WERI-Rb-1 (cell line): ENCODE results near the gene LTB.

Experiments used
- DNase-seq: peaks from one replicate; pipeline ENCODE4 v3.0.0-alpha.2; 2020
- H3K27ac ChIP-seq: fragments of 250-450 bp; sonication (Bioruptor Pico); 2 replicates; pipeline ENCODE4 v1.5.1; 2020; ENCODE audit warnings: mild to moderate bottlenecking, moderate library complexity
- H3K27me3 ChIP-seq: fragments of 250-450 bp; sonication (Bioruptor Pico); 2 replicates; pipeline ENCODE4 v1.5.1; 2021; ENCODE audit warnings: mild to moderate bottlenecking, low read depth, moderate library complexity; ENCODE audit not compliant: insufficient read depth, severe bottlenecking
- H3K36me3 ChIP-seq: fragments of 250-450 bp; sonication (Bioruptor Pico); 2 replicates; pipeline ENCODE4 v1.5.1; 2020; ENCODE audit warnings: mild to moderate bottlenecking, moderate library complexity
- H3K4me3 ChIP-seq: 2 replicates; pipeline ENCODE4 v1.5.1; 2011; ENCODE audit warnings: low read depth, mild to moderate bottlenecking, control low read depth, low read length
- H3K9me3 ChIP-seq: fragments of 250-450 bp; sonication (Bioruptor Pico); 2 replicates; pipeline ENCODE4 v1.5.1; 2021; ENCODE audit warnings: mild to moderate bottlenecking, moderate library complexity; ENCODE audit not compliant: severe bottlenecking
- TF ChIP-seq, protein P1 (sequence below): IDR thresholded peaks from 2 replicates; pipeline ENCODE4 v1.5.1; 2011; ENCODE audit warnings: low read depth, mild to moderate bottlenecking, control low read depth, inconsistent platforms, low read length

LTB gene

DNA sequence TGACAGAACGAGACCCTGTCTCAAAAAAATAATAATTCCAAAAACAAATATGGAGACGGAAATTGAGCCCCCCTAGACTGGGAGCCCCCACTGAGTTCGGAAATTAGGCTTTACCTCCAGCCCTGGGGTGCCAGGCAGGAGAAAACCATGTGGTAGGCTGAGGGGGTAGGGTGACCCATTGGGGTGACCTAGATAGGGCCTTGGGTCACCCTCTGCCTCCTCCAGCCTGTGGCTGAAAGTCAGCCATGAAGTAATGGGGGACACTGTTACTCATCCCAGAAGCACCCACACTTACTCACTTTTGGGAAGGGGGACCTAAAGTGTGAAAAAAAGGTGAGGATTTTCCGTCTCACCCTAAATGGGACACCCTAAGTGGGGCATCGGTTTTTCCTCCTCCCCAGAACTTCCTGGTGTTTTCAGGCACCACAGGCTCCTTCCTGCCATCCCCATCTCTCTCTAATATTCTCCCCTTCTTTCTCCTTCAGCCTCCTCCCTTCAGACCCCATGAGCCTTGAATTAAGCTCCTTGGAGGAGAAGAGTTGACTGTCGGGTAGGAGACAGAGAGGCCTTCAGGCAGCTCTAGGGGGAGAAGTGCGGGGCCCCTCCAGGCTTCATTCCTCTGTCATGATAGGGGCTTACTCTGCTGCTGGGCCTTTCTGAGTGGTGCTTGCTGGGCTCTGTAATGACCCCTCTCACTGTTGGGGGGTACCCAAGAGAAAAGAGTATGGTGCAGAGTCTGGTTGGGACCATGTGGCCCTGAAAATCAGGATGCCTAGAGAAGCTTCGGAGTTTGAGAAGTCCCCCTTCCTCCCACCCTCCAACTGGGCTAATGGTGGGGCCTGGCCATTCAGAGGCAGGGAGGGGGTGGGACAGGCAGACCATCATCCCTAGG lies 2.4 kb downstream of the LTB start:
- H3K9me3 ChIP-seq: no peaks in the 10 kb centered on the region
- TF ChIP-seq, protein P1, sequence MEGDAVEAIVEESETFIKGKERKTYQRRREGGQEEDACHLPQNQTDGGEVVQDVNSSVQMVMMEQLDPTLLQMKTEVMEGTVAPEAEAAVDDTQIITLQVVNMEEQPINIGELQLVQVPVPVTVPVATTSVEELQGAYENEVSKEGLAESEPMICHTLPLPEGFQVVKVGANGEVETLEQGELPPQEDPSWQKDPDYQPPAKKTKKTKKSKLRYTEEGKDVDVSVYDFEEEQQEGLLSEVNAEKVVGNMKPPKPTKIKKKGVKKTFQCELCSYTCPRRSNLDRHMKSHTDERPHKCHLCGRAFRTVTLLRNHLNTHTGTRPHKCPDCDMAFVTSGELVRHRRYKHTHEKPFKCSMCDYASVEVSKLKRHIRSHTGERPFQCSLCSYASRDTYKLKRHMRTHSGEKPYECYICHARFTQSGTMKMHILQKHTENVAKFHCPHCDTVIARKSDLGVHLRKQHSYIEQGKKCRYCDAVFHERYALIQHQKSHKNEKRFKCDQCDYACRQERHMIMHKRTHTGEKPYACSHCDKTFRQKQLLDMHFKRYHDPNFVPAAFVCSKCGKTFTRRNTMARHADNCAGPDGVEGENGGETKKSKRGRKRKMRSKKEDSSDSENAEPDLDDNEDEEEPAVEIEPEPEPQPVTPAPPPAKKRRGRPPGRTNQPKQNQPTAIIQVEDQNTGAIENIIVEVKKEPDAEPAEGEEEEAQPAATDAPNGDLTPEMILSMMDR: no peak
- H3K27me3 ChIP-seq: no peaks in the 10 kb centered on the region
- no peak overlapping the region for H3K27ac ChIP-seq
- no peak overlapping the region for H3K4me3 ChIP-seq
- no peaks in the 10 kb centered on the region for H3K36me3 ChIP-seq
- no peak for DNase-seq

DNA sequence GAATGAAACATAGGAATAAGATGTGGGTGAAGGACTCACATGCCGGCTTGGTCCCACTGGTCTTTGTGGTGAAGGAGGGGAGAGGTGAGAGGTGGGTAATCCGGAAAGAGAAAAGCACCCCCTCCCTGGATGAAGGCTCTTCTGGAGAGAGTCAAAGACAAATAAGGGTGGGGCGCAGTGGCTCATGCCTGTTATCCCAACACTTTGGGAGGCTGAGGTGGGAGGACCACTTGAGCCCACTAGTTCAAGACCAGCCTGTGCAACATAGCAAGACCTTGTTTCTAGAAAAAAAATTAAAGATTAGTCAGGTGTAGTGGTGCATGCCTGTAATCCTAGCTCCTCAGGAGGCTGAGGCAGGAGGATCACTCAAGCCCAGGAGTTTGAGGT lies 3.1 kb downstream of the LTB start:
- Histone ChIP-seq H3K9me3 (no peaks in the 10 kb centered on the region), H3K4me3 (no peak overlapping the region), H3K27ac (no peak overlapping the region), H3K36me3 (no peaks in the 10 kb centered on the region), H3K27me3 (no peaks in the 10 kb centered on the region)
- TF ChIP-seq, protein P1: no peak
- DNase-seq: no peak

DNA sequence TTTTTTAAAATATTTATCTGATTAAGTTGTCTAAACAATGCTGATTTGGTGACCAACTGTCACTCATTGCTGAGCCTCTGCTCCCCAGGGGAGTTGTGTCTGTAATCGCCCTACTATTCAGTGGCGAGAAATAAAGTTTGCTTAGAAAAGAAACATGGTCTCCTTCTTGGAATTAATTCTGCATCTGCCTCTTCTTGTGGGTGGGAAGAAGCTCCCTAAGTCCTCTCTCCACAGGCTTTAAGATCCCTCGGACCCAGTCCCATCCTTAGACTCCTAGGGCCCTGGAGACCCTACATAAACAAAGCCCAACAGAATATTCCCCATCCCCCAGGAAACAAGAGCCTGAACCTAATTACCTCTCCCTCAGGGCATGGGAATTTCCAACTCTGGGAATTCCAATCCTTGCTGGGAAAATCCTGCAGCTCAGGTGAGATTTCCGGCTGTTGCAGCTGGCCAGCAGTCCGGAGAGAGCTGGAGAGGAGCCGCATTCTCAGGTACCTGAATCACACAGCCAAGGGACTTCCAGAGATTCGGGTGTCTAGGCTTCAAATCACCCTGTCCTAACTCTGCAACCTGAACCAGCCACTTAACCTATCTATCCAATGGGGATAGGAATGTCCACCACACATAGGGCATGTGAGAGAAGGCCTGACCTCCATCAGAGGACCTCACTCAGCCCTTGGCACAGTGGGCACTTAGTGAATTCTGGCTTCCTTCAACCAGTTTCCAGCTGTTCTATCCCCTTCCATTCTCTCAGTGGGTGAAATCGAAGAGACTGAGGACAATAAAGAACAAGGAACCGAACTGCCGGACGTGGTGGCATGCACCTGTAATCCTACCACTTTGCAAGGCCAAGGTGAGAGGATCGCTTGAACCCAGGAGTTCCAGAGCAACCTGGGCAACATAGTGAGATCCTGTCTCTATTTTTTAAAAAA lies 3.8 kb downstream of the LTB start:
- Histone ChIP-seq H3K27ac (no peak overlapping the region), H3K9me3 (no peaks in the 10 kb centered on the region), H3K36me3 (no peaks in the 10 kb centered on the region), H3K4me3 (no peak overlapping the region), H3K27me3 (no peaks in the 10 kb centered on the region)
- DNase-seq: no peak
- TF ChIP-seq, protein P1: no peak

DNA sequence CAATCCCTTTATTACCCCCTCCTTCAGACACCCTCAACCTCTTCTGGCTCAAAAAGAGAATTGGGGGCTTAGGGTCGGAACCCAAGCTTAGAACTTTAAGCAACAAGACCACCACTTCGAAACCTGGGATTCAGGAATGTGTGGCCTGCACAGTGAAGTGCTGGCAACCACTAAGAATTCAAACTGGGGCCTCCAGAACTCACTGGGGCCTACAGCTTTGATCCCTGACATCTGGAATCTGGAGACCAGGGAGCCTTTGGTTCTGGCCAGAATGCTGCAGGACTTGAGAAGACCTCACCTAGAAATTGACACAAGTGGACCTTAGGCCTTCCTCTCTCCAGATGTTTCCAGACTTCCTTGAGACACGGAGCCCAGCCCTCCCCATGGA lies 4.7 kb downstream of the LTB start:
- TF ChIP-seq, protein P1: no peak
- Histone ChIP-seq H3K36me3 (no peaks in the 10 kb centered on the region), H3K4me3 (no peak overlapping the region), H3K27ac (no peak overlapping the region), H3K27me3 (no peaks in the 10 kb centered on the region), H3K9me3 (no peaks in the 10 kb centered on the region)
- no peak for DNase-seq

DNA sequence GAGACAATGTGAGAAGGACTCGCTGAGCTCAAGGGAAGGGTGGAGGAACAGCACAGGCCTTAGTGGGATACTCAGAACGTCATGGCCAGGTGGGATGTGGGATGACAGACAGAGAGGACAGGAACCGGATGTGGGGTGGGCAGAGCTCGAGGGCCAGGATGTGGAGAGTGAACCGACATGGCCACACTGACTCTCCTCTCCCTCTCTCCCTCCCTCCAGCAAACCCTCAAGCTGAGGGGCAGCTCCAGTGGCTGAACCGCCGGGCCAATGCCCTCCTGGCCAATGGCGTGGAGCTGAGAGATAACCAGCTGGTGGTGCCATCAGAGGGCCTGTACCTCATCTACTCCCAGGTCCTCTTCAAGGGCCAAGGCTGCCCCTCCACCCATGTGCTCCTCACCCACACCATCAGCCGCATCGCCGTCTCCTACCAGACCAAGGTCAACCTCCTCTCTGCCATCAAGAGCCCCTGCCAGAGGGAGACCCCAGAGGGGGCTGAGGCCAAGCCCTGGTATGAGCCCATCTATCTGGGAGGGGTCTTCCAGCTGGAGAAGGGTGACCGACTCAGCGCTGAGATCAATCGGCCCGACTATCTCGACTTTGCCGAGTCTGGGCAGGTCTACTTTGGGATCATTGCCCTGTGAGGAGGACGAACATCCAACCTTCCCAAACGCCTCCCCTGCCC lies 5.2 kb downstream of the LTB start:
- Histone ChIP-seq H3K9me3 (no peaks in the 10 kb centered on the region), H3K4me3 (no peak overlapping the region), H3K27me3 (no peaks in the 10 kb centered on the region), H3K27ac (no peak overlapping the region), H3K36me3 (no peaks in the 10 kb centered on the region)
- DNase-seq: no peak
- TF ChIP-seq, protein P1: no peak
